ENCODE measurements around the gene EGFR.

Gene EGFR

GRCh38 chr7:55170335-55171069 is 151.7 kb downstream of the EGFR start:
- Histone ChIP-seq H3K27me3 (ENCODE audit: insufficient read depth, low read depth) (no peaks in the 10 kb centered on the region), H3K36me3 (ENCODE audit: insufficient read depth) (no peaks in the 10 kb centered on the region), H3K79me2 (ENCODE audit: insufficient read depth, low read depth) (no peaks in the 10 kb centered on the region), H4K20me1 (ENCODE audit: insufficient read depth) (no peaks in the 10 kb centered on the region), H3K9ac (no peak overlapping the region), H3K27ac (no peak overlapping the region), H3K4me1 (ENCODE audit: low read depth, poor library complexity, severe bottlenecking) (no peaks in the 10 kb centered on the region), H2AFZ (ENCODE audit: low read depth) (no peak overlapping the region), H3K4me3 (IDR thresholded peaks at IDR 0.05; ENCODE audit: insufficient read depth, low read depth, low read length) (no peak overlapping the region), H3K4me2 (no peak overlapping the region)
- TF ChIP-seq CTCF (conservative IDR thresholded peaks at IDR 0.05; ENCODE audit: low read depth, low read length) = no peak

GRCh38 chr7:55171157-55171556 is 152.3 kb downstream of the EGFR start:
- Histone ChIP-seq H3K79me2 (ENCODE audit: insufficient read depth, low read depth) (no peaks in the 10 kb centered on the region), H3K4me3 (IDR thresholded peaks at IDR 0.05; ENCODE audit: insufficient read depth, low read depth, low read length) (no peak overlapping the region), H3K9ac (no peak overlapping the region), H2AFZ (ENCODE audit: low read depth) (no peak overlapping the region), H3K27me3 (ENCODE audit: insufficient read depth, low read depth) (no peaks in the 10 kb centered on the region), H3K27ac (no peak overlapping the region), H3K36me3 (ENCODE audit: insufficient read depth) (no peaks in the 10 kb centered on the region), H3K4me2 (no peak overlapping the region), H4K20me1 (ENCODE audit: insufficient read depth) (no peaks in the 10 kb centered on the region), H3K4me1 (ENCODE audit: low read depth, poor library complexity, severe bottlenecking) (no peaks in the 10 kb centered on the region)
- no peak for TF ChIP-seq CTCF (conservative IDR thresholded peaks at IDR 0.05; ENCODE audit: low read depth, low read length)

- Histone ChIP-seq H4K20me1 (ENCODE audit: insufficient read depth) (no peaks in the 10 kb centered on the region), H3K79me2 (ENCODE audit: insufficient read depth, low read depth) (no peaks in the 10 kb centered on the region), H3K36me3 (ENCODE audit: insufficient read depth) (no peaks in the 10 kb centered on the region), H3K4me3 (IDR thresholded peaks at IDR 0.05; ENCODE audit: insufficient read depth, low read depth, low read length) (no peak overlapping the region), H3K9ac (no peak overlapping the region), H3K4me2 (no peak overlapping the region), H3K27ac (no peak overlapping the region), H3K27me3 (ENCODE audit: insufficient read depth, low read depth) (no peaks in the 10 kb centered on the region), H2AFZ (ENCODE audit: low read depth) (no peak overlapping the region), H3K4me1 (ENCODE audit: low read depth, poor library complexity, severe bottlenecking) (no peaks in the 10 kb centered on the region)
- TF ChIP-seq CTCF (conservative IDR thresholded peaks at IDR 0.05; ENCODE audit: low read depth, low read length) = no peak
Observed at GRCh38 chr7:55172161-55172560, 153.3 kb downstream of the EGFR start.

GRCh38 chr7:55172881-55173609 is 154.2 kb downstream of the EGFR start:
- H3K4me1 ChIP-seq (ENCODE audit: low read depth, poor library complexity, severe bottlenecking) = no peaks in the 10 kb centered on the region
- H3K4me3 ChIP-seq (IDR thresholded peaks at IDR 0.05; ENCODE audit: insufficient read depth, low read depth, low read length) = no peak overlapping the region
- no peaks in the 10 kb centered on the region for H3K36me3 ChIP-seq (ENCODE audit: insufficient read depth)

More at GRCh38 chr7:55172881-55173609, 154.2 kb downstream of the EGFR start:
- Histone ChIP-seq H3K79me2 (ENCODE audit: insufficient read depth, low read depth) (no peaks in the 10 kb centered on the region), H3K27ac (no peak overlapping the region), H3K9ac (no peak overlapping the region), H3K27me3 (ENCODE audit: insufficient read depth, low read depth) (no peaks in the 10 kb centered on the region), H3K4me2 (no peak overlapping the region), H2AFZ (ENCODE audit: low read depth) (no peak overlapping the region), H4K20me1 (ENCODE audit: insufficient read depth) (no peaks in the 10 kb centered on the region)
- TF ChIP-seq CTCF (conservative IDR thresholded peaks at IDR 0.05; ENCODE audit: low read depth, low read length) = no peak

Data from KMS-11 (cell line).